OCI-LY1 (cell line): ENCODE measurements around the gene PDGFD.

ENCODE experiments used
- H2AFZ ChIP-seq: fragments of 200-600 bp; sonication (generic), shearing (Covaris generic); 2 replicates; pipeline ENCODE4 v1.6.0; 2014; ENCODE audit warnings: antibody characterized with exemption, mild to moderate bottlenecking, low read length
- H3F3A ChIP-seq: fragments of 200-600 bp; sonication (generic), shearing (Covaris generic); 2 replicates; pipeline ENCODE4 v1.6.0; 2014; ENCODE audit warnings: mild to moderate bottlenecking, antibody characterized with exemption, low read length, moderate library complexity; ENCODE audit not compliant: insufficient read depth
- H3K27ac ChIP-seq: fragments of 200-600 bp; sonication (generic); 2 replicates; pipeline ENCODE4 v1.5.1; 2014; ENCODE audit warnings: low read length, mixed run types, mild to moderate bottlenecking, low read depth; ENCODE audit not compliant: poor library complexity, severe bottlenecking
- H3K27me3 ChIP-seq: fragments of 200-600 bp; sonication (generic); 2 replicates; pipeline ENCODE4 v1.6.0; 2014; ENCODE audit warnings: antibody characterized with exemption, mild to moderate bottlenecking, low read length, moderate library complexity; ENCODE audit not compliant: insufficient read depth
- H3K36me3 ChIP-seq: fragments of 200-600 bp; sonication (generic); 2 replicates; pipeline ENCODE4 v1.6.1; 2014; ENCODE audit warnings: mild to moderate bottlenecking, antibody characterized with exemption, low read length, moderate library complexity, mixed read lengths; ENCODE audit not compliant: insufficient read depth
- H3K4me1 ChIP-seq: fragments of 200-600 bp; sonication (generic); 2 replicates; pipeline ENCODE4 v1.5.1; 2014; ENCODE audit warnings: mild to moderate bottlenecking, low read length, moderate library complexity; ENCODE audit not compliant: insufficient read depth, severe bottlenecking
- H3K4me2 ChIP-seq: fragments of 200-600 bp; sonication (generic), shearing (Covaris generic); 2 replicates; pipeline ENCODE4 v1.6.1; 2014; ENCODE audit warnings: low read length
- H3K4me3 ChIP-seq: fragments of 200-600 bp; sonication (generic); 2 replicates; pipeline ENCODE4 v1.5.1; 2014; ENCODE audit warnings: low read length, low read depth, mild to moderate bottlenecking, mixed read lengths; ENCODE audit not compliant: poor library complexity, severe bottlenecking
- H3K79me2 ChIP-seq: fragments of 200-600 bp; shearing (Covaris generic); 2 replicates; pipeline ENCODE4 v1.6.1; 2016; ENCODE audit warnings: mixed run types, low read length, mixed read lengths; ENCODE audit not compliant: insufficient read depth
- H3K9ac ChIP-seq: fragments of 200-600 bp; sonication (generic), shearing (Covaris generic); 2 replicates; pipeline ENCODE4 v1.6.1; 2014; ENCODE audit warnings: mild to moderate bottlenecking, low read length, mixed read lengths
- H3K9me2 ChIP-seq: fragments of 200-600 bp; sonication (generic), shearing (Covaris generic); 2 replicates; pipeline ENCODE4 v1.6.1; 2014; ENCODE audit warnings: low read depth, mild to moderate bottlenecking, low read length, mixed read lengths
- H3K9me3 ChIP-seq: fragments of 200-600 bp; shearing (Covaris generic); 2 replicates; pipeline ENCODE4 v1.6.1; 2014; ENCODE audit warnings: low read length, mixed read lengths
- H4K20me1 ChIP-seq: fragments of 200-600 bp; sonication (generic), shearing (Covaris generic); 2 replicates; pipeline ENCODE4 v1.6.0; 2016; ENCODE audit warnings: mild to moderate bottlenecking, low read length; ENCODE audit not compliant: insufficient read depth
- EZH2 ChIP-seq: fragments of 200-600 bp; sonication (generic), shearing (Covaris generic); IDR thresholded peaks from 2 replicates; pipeline ENCODE4 v1.8.0; 2017; ENCODE audit warnings: borderline replicate concordance, mixed run types, mild to moderate bottlenecking, antibody characterized with exemption, low read length, moderate library complexity, mixed read lengths
- TF ChIP-seq, protein P1 (sequence below): fragments of 200-600 bp; sonication (generic), shearing (Covaris generic); IDR thresholded peaks from 2 replicates; pipeline ENCODE4 v1.5.1; 2017; ENCODE audit warnings: mild to moderate bottlenecking, antibody characterized with exemption, low read length, moderate library complexity, mixed read lengths

The PDGFD gene

GRCh38 chr11:104164028-104164520, at the start of gene PDGFD:
PDGFD (minus strand) TSS chr11:104164147.
- H3K9me2 ChIP-seq: no peaks in the 10 kb centered on the region
- H3K9ac ChIP-seq: peak within 1 kb of the TSS; percentile 59
- no peaks in the 10 kb centered on the region for H3K9me3 ChIP-seq
- peak within 1 kb of the TSS; percentile 73 for H3K4me2 ChIP-seq
- TF ChIP-seq EZH2: no peak
- TF ChIP-seq, protein P1, sequence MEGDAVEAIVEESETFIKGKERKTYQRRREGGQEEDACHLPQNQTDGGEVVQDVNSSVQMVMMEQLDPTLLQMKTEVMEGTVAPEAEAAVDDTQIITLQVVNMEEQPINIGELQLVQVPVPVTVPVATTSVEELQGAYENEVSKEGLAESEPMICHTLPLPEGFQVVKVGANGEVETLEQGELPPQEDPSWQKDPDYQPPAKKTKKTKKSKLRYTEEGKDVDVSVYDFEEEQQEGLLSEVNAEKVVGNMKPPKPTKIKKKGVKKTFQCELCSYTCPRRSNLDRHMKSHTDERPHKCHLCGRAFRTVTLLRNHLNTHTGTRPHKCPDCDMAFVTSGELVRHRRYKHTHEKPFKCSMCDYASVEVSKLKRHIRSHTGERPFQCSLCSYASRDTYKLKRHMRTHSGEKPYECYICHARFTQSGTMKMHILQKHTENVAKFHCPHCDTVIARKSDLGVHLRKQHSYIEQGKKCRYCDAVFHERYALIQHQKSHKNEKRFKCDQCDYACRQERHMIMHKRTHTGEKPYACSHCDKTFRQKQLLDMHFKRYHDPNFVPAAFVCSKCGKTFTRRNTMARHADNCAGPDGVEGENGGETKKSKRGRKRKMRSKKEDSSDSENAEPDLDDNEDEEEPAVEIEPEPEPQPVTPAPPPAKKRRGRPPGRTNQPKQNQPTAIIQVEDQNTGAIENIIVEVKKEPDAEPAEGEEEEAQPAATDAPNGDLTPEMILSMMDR: peak; percentile 51
- peaks cover 42% of the 10 kb centered on the region for H3K4me1 ChIP-seq
- peak within 1 kb of the TSS; percentile 36 for H2AFZ ChIP-seq
- H4K20me1 ChIP-seq: no peaks in the 10 kb centered on the region
- H3K27me3 ChIP-seq: no peaks in the 10 kb centered on the region
- H3K36me3 ChIP-seq: no peaks in the 10 kb centered on the region
- peak within 1 kb of the TSS; percentile 74 for H3K4me3 ChIP-seq
- H3F3A ChIP-seq: no peaks in the 10 kb centered on the region
- peak within 1 kb of the TSS; percentile 16 for H3K27ac ChIP-seq
- H3K79me2 ChIP-seq: peaks cover 4% of the 10 kb centered on the region; the same call in 1 of the 2 replicates

DNA sequence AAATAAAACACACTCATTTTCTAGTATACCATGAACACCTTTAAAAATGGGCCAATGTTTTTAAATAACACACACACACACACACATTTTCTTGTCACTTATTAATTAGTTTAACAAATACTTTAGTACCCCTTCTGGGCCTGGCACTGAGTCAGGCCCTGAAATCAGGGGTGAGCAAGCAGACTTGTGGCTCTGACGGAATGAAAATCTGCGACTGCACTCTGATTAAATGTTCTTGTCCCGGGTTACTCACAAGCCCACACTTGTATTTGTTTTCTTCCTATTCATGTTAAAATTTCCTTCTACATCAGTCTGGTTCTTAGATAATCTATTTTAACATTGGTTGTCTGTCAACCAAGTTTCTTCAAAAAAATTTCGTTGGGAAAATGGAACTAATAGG, 43.0 kb upstream of the PDGFD start:
- H3K79me2 ChIP-seq: no peaks in the 10 kb centered on the region
- H3K9me3 ChIP-seq: no peaks in the 10 kb centered on the region
- no peak overlapping the region for H2AFZ ChIP-seq
- no peak for TF ChIP-seq EZH2
- TF ChIP-seq, protein P1: no peak
- H3F3A ChIP-seq: no peaks in the 10 kb centered on the region
- H3K4me2 ChIP-seq: no peak overlapping the region
- no peaks in the 10 kb centered on the region for H4K20me1 ChIP-seq
- no peaks in the 10 kb centered on the region for H3K4me1 ChIP-seq
- H3K9me2 ChIP-seq: no peaks in the 10 kb centered on the region
- H3K27ac ChIP-seq: no peak overlapping the region
- no peaks in the 10 kb centered on the region for H3K27me3 ChIP-seq
- H3K4me3 ChIP-seq: no peak overlapping the region
- no peaks in the 10 kb centered on the region for H3K36me3 ChIP-seq
- no peak overlapping the region for H3K9ac ChIP-seq

GRCh38 chr11:104205838-104206237, 41.9 kb upstream of the PDGFD start:
- Histone ChIP-seq H3K9me3 (no peaks in the 10 kb centered on the region), H3F3A (no peaks in the 10 kb centered on the region)

More at GRCh38 chr11:104205838-104206237, 41.9 kb upstream of the PDGFD start:
- TF ChIP-seq EZH2: no peak
- TF ChIP-seq, protein P1: no peak
- Histone ChIP-seq H3K36me3 (no peaks in the 10 kb centered on the region), H3K4me2 (no peak overlapping the region), H4K20me1 (no peaks in the 10 kb centered on the region), H3K79me2 (no peaks in the 10 kb centered on the region), H3K9me2 (no peaks in the 10 kb centered on the region), H3K9ac (no peak overlapping the region), H2AFZ (no peak overlapping the region), H3K27ac (no peak overlapping the region), H3K27me3 (no peaks in the 10 kb centered on the region), H3K4me1 (no peaks in the 10 kb centered on the region), H3K4me3 (no peak overlapping the region)
